HUES48 (cell line): ENCODE results near the gene KIF12.
"Not testable (repeated sequence)": the region's sequence is repeated elsewhere in the genome, so short reads cannot be mapped to it uniquely, and the experiment has no call there.

Source experiments
- H3K27ac ChIP-seq: one replicate; pipeline ENCODE4 v1.7.0; 2013; ENCODE audit warnings: low read depth, low read length, inconsistent platforms
- H3K27me3 ChIP-seq: 2 replicates; pipeline ENCODE4 v1.6.1; 2013; ENCODE audit warnings: mild to moderate bottlenecking, low read length; ENCODE audit not compliant: control insufficient read depth, insufficient read depth
- H3K36me3 ChIP-seq: 2 replicates; pipeline ENCODE4 v1.6.1; 2013; ENCODE audit warnings: low read length; ENCODE audit not compliant: control insufficient read depth, insufficient read depth
- H3K4me1 ChIP-seq: 2 replicates; pipeline ENCODE4 v1.6.1; 2013; ENCODE audit warnings: mild to moderate bottlenecking, low read length; ENCODE audit not compliant: control insufficient read depth, insufficient read depth
- H3K4me3 ChIP-seq: 2 replicates; pipeline ENCODE4 v1.5.1; 2013; ENCODE audit warnings: mild to moderate bottlenecking, low read depth, low read length
- H3K9ac ChIP-seq: 2 replicates; pipeline ENCODE4 v1.6.1; 2013; ENCODE audit warnings: mild to moderate bottlenecking, low read depth, low read length, moderate library complexity
- H3K9me3 ChIP-seq: 2 replicates; pipeline ENCODE4 v1.6.1; 2013; ENCODE audit warnings: low read length; ENCODE audit not compliant: control insufficient read depth, insufficient read depth

KIF12 gene

GRCh38 chr9:114131808-114132549, 32.9 kb upstream of the KIF12 start:
- no peak overlapping the region for H3K9ac ChIP-seq
- H3K27me3 ChIP-seq, result no peaks in the 10 kb centered on the region
- no peaks in the 10 kb centered on the region for H3K9me3 ChIP-seq
- peaks cover 7% of the 10 kb centered on the region; the same call in 1 of the 2 replicates for H3K4me1 ChIP-seq
- H3K4me3 ChIP-seq, result no peak overlapping the region
- H3K27ac ChIP-seq, result no peak overlapping the region
- no peaks in the 10 kb centered on the region for H3K36me3 ChIP-seq

GRCh38 chr9:114130624-114131277, 31.7 kb upstream of the KIF12 start:
- H3K4me3 ChIP-seq, result no peak overlapping the region
- H3K27ac ChIP-seq, result no peak overlapping the region
- no peaks in the 10 kb centered on the region for H3K27me3 ChIP-seq
- H3K9ac ChIP-seq, result no peak overlapping the region
- H3K4me1 ChIP-seq, result peaks cover 7% of the 10 kb centered on the region; the same call in 1 of the 2 replicates
- H3K36me3 ChIP-seq, result no peaks in the 10 kb centered on the region
- no peaks in the 10 kb centered on the region for H3K9me3 ChIP-seq

GRCh38 chr9:114130141-114130540, 31.0 kb upstream of the KIF12 start:
- H3K36me3 ChIP-seq, result no peaks in the 10 kb centered on the region
- no peaks in the 10 kb centered on the region for H3K9me3 ChIP-seq
- no peaks in the 10 kb centered on the region for H3K27me3 ChIP-seq
- peaks cover 7% of the 10 kb centered on the region; the same call in 1 of the 2 replicates for H3K4me1 ChIP-seq
- H3K27ac ChIP-seq, result no peak overlapping the region
- no peak overlapping the region for H3K9ac ChIP-seq
- no peak overlapping the region for H3K4me3 ChIP-seq

GRCh38 chr9:114128759-114129158, 29.7 kb upstream of the KIF12 start:
- not testable (repeated sequence) for H3K4me1 ChIP-seq, H3K4me3 ChIP-seq, H3K27me3 ChIP-seq, H3K27ac ChIP-seq, H3K9ac ChIP-seq, H3K36me3 ChIP-seq, H3K9me3 ChIP-seq

GRCh38 chr9:114126247-114127060, 27.4 kb upstream of the KIF12 start:
- Histone ChIP-seq H3K9me3 (no peaks in the 10 kb centered on the region), H3K9ac (no peak overlapping the region), H3K27me3 (no peaks in the 10 kb centered on the region), H3K4me3 (no peak overlapping the region), H3K4me1 (peaks cover under 1% of the 10 kb centered on the region; the same call in 1 of the 2 replicates), H3K36me3 (no peaks in the 10 kb centered on the region), H3K27ac (no peak overlapping the region)

GRCh38 chr9:114125476-114126013, 26.5 kb upstream of the KIF12 start:
- Histone ChIP-seq H3K9ac (no peak overlapping the region), H3K4me1 (no peaks in the 10 kb centered on the region), H3K4me3 (no peak overlapping the region), H3K36me3 (no peaks in the 10 kb centered on the region), H3K27ac (no peak overlapping the region), H3K9me3 (no peaks in the 10 kb centered on the region), H3K27me3 (no peaks in the 10 kb centered on the region)

- no peaks in the 10 kb centered on the region for H3K9me3 ChIP-seq
Measured at GRCh38 chr9:114124666-114125475, 25.8 kb upstream of the KIF12 start.

GRCh38 chr9:114124138-114124537, 25.0 kb upstream of the KIF12 start:
- Histone ChIP-seq H3K9ac (no peak overlapping the region), H3K4me1 (no peaks in the 10 kb centered on the region), H3K9me3 (no peaks in the 10 kb centered on the region), H3K36me3 (no peaks in the 10 kb centered on the region), H3K27ac (no peak overlapping the region), H3K4me3 (no peak overlapping the region), H3K27me3 (no peaks in the 10 kb centered on the region)

More at GRCh38 chr9:114124666-114125475, 25.8 kb upstream of the KIF12 start:
- Histone ChIP-seq H3K4me3 (no peak overlapping the region), H3K27me3 (no peaks in the 10 kb centered on the region), H3K9ac (no peak overlapping the region), H3K36me3 (no peaks in the 10 kb centered on the region), H3K4me1 (no peaks in the 10 kb centered on the region), H3K27ac (no peak overlapping the region)

GRCh38 chr9:114123031-114123977, 24.2 kb upstream of the KIF12 start:
- no peaks in the 10 kb centered on the region for H3K4me1 ChIP-seq
- no peak overlapping the region for H3K27ac ChIP-seq
- H3K9ac ChIP-seq, result no peak overlapping the region
- no peaks in the 10 kb centered on the region for H3K27me3 ChIP-seq
- no peaks in the 10 kb centered on the region for H3K9me3 ChIP-seq
- no peak overlapping the region for H3K4me3 ChIP-seq
- no peaks in the 10 kb centered on the region for H3K36me3 ChIP-seq
